ENCODE measurements around the gene KCNQ1. TPM values are rescaled to one million over a fixed set of nuclear protein-coding genes. Genes with fewer than 3 reads are reported as not detected.

Gene KCNQ1
- total RNA-seq, 1 donor from 2014 or later, result 8.5 TPM

DNA sequence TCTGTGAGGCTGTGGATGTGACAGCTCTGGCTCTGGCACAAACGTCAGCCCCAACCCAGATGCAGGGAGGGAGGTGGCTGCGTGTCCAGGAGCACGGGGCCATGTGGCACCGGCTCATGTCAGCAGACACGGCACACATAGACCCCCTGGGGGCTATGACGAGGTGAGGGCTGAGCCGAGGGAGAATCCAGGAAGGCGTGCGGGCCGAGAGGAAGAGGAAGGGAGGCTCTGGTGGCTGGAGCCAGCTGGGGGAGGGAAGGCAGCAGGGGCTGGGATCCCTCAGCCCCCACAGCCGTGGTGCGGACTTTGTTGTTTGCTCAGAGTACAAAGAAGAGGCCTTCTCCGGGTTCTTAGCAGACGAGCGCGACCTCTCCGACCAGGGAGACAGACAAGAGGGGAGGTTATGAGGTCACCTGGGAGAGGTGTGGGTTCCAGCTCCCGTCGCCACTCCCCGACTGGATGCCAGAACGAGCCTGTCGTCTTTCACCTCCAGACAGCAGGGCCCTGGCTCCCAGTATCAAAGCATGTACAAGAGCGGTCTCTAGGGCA is 394.7 kb downstream of the KCNQ1 start:
- no peak for DNase-seq (ENCODE audit: low spot score in 2 of 2, unreplicated experiment in 2 of 2)
- H3K4me1 Mint-ChIP-seq, result peaks cover 56% of the 10 kb centered on the region
- TF ChIP-seq, protein P1, sequence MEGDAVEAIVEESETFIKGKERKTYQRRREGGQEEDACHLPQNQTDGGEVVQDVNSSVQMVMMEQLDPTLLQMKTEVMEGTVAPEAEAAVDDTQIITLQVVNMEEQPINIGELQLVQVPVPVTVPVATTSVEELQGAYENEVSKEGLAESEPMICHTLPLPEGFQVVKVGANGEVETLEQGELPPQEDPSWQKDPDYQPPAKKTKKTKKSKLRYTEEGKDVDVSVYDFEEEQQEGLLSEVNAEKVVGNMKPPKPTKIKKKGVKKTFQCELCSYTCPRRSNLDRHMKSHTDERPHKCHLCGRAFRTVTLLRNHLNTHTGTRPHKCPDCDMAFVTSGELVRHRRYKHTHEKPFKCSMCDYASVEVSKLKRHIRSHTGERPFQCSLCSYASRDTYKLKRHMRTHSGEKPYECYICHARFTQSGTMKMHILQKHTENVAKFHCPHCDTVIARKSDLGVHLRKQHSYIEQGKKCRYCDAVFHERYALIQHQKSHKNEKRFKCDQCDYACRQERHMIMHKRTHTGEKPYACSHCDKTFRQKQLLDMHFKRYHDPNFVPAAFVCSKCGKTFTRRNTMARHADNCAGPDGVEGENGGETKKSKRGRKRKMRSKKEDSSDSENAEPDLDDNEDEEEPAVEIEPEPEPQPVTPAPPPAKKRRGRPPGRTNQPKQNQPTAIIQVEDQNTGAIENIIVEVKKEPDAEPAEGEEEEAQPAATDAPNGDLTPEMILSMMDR (IDR thresholded peaks at IDR 0.05; ENCODE audit: unreplicated experiment), result no peak
- no peaks in the 10 kb centered on the region for H3K36me3 Mint-ChIP-seq
- peak overlapping the region; percentile 74 for H3K27ac Mint-ChIP-seq
- no peaks in the 10 kb centered on the region for H3K27me3 Mint-ChIP-seq (ENCODE audit: low read depth)
- no peak overlapping the region for H3K4me3 Mint-ChIP-seq
- H3K9me3 Mint-ChIP-seq, result no peaks in the 10 kb centered on the region

DNA sequence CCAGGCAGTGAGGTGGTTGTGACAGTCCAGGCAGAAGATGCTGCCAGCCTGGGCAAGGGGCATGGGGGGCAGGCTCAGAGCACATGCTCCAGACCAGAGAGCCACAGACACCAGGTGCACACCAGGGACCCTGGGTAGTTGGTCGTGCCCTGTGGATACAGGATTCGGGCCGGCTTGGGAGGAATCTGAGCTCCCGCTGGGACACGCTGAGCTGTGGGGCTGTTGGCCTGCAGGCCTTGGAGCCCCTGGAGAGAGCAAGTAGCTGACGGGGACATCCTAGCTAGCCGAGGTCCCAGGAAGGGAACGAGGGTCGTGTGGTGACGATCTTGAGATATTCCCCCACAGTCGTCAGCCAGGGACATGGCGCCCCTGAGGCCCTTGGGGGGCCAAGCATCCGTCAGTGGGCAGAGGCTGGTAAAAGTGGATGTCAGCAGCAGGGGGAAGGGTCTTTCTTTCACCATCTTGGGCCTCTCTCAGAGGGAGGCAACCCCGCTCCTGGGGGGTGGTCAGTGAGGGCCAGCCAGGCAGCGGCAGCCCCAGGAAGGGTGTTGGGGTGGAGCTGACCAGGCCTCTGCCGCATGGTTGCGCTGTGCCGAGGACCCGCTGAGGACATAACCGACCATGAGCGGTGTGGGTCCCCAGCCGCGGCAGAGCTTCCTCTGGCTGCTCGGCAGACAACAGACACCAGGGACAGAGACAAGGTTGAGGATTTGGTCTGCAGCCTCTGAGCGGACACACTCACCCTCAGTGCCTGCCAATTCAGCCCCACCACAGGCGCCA is 396.8 kb downstream of the KCNQ1 start:
- Mint-ChIP-seq H3K4me1 (peaks cover 49% of the 10 kb centered on the region), H3K4me3 (no peak overlapping the region), H3K27me3 (ENCODE audit: low read depth) (no peaks in the 10 kb centered on the region), H3K27ac (peak overlapping the region; percentile 57), H3K36me3 (no peaks in the 10 kb centered on the region), H3K9me3 (no peaks in the 10 kb centered on the region)
- TF ChIP-seq, protein P1 (IDR thresholded peaks at IDR 0.05; ENCODE audit: unreplicated experiment), result no peak
- DNase-seq (ENCODE audit: low spot score in 2 of 2, unreplicated experiment in 2 of 2), result no peak

DNA sequence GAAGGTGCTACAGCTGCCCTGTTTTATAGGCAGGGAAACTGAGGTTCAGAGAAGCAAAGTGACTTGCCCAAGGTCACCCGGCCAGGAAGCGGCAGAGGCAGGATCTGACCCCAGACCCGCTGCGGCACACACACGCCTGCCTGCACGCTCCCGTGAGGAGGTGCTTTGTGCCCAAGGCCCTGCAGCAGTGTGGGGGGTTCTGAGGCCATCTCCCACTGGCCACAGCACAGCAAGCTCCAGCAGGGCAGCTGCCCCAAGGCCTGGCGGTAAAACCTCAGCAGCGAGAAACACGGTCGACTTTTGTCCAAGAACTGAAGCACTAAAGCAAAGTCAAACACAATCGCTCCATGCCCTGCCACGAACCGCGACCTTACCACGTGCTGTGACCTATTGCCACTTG is 398.1 kb downstream of the KCNQ1 start:
- Mint-ChIP-seq H3K36me3 (no peaks in the 10 kb centered on the region), H3K27me3 (ENCODE audit: low read depth) (no peaks in the 10 kb centered on the region), H3K27ac (no peak overlapping the region), H3K9me3 (no peaks in the 10 kb centered on the region), H3K4me3 (no peak overlapping the region), H3K4me1 (peaks cover 42% of the 10 kb centered on the region)
- DNase-seq (ENCODE audit: low spot score in 2 of 2, unreplicated experiment in 2 of 2), result no peak
- TF ChIP-seq, protein P1 (IDR thresholded peaks at IDR 0.05; ENCODE audit: unreplicated experiment), result no peak

DNA sequence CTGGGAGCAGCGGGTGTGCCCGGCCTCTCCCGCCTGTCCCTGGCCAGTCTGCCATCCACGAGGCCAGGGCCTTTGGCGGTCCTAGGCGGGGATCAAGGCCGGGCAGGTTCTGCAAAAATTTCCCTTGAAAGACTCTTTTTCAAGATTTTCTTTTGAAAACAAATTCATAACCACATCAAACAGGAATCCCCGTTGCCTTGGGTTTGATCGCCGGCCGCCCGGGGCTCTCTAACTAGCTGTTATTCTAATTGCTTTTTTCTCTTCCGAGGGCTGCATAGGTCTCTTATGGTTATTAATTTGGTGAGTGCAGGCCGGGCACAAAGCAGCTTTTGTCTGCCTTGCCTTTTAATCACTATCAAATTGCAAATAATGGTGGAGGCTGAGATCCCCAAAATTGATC is 398.7 kb downstream of the KCNQ1 start:
- Mint-ChIP-seq H3K27ac (peak overlapping the region; percentile 43), H3K4me3 (no peak overlapping the region), H3K36me3 (no peaks in the 10 kb centered on the region), H3K27me3 (ENCODE audit: low read depth) (no peaks in the 10 kb centered on the region), H3K4me1 (peaks cover 36% of the 10 kb centered on the region), H3K9me3 (no peaks in the 10 kb centered on the region)
- DNase-seq (ENCODE audit: low spot score in 2 of 2, unreplicated experiment in 2 of 2), result no peak
- TF ChIP-seq, protein P1 (IDR thresholded peaks at IDR 0.05; ENCODE audit: unreplicated experiment), result no peak

DNA sequence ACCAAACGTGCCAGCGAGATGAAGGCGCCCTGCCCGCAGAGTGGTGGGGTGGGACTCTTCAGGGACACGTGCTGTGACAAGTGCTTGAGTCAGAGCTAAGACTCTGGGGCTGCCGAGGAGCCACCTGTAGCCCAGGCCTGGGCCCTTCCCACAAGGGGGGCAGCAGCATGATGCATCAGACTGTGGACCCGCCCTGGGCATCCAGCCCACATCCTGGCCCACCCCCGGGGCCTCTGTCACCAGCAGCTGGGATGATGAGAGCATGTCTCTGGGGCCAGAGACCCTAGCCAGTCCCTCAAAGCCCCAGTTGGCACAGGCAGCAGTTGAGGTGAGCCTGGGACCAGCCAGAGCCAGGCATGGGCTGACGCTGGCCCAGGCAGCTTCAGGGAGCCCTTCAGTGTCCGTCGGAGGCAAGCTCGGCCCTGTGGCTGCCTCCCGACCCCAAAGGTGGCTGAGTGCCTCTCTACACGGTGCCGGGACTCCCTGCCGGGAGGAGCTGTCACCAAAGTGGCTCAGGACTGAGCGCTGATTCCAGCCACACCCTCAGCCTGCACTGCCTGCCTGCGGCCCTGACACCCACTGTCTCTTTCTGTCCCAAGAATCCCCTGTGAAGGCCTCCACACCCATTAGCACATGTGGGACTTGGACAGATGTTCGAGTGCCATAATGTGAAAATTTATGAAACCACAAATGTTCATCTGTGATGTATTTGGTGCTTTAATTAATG is 399.5 kb downstream of the KCNQ1 start:
- Mint-ChIP-seq H3K4me1 (peaks cover 34% of the 10 kb centered on the region), H3K27ac (peak overlapping the region; percentile 43), H3K27me3 (ENCODE audit: low read depth) (no peaks in the 10 kb centered on the region), H3K36me3 (no peaks in the 10 kb centered on the region), H3K4me3 (no peak overlapping the region), H3K9me3 (no peaks in the 10 kb centered on the region)
- DNase-seq (ENCODE audit: low spot score in 2 of 2, unreplicated experiment in 2 of 2), result no peak
- TF ChIP-seq, protein P1 (IDR thresholded peaks at IDR 0.05; ENCODE audit: unreplicated experiment), result no peak
